ENCODE results near the gene OTUB2. TPM values are rescaled to one million over a fixed set of nuclear protein-coding genes. Genes with fewer than 3 reads are reported as not detected.
A peak's percentile ranks its signal among the peaks of the same experiment; 100 is the strongest.

OTUB2 gene
- polyA plus RNA-seq, 4 donors, result 2.6 to 5.0 (median 4.5) TPM

DNA sequence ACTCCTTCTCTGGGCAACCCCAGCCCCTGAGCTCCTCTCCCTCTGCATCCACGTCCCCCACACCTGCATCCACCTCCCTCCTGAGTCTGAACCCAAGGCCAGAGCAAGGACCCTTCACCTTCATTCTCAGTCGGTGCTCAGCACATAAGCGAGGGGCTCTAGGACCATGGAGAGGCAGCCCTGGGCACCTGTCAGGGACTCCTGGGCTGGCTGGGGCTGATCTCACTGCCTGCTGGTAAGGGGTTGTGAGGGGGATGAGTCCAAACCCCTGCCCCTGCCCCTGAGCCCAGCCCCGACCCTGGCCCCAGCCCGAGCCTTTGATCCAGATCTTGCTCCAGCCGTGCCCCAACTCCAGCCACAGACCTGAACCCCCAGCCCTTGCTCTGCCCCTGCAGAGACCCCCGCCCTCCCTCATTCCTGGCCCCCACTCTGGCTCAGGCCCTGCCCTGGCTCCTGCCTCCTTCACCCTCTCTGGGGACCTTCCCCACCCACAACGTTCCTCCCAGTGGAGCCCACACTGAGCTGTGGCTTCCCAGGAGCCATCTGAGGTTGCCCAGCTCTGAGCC is 29.9 kb upstream of the OTUB2 start:
- DNase-seq (ENCODE audit: low read depth in 4 of 4, low spot score in 3 of 4), result no peak

DNA sequence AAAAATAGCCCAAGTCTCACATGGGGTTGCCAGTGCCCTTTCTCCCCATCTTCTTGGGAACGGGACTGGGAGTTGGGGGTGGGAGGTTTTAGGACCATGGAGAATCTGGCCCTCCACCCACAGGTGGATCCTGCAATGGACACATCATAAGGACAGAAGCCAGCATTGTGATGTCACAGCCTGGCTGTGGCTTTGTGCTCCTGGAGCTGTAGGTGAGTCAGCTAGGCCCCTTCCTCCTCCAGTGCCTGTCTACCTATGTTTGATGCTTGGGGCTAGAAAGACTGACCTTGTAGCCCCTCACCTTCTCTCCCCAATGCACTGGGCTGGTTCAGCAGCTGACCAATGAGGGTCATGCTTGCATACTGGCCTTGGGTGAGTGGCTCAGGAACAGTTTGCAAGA is 29.1 kb upstream of the OTUB2 start, which contains the start of gene CCDC197:
Gene CCDC197 (plus strand): TSS at position 220 of the 400 bp plus-strand sequence. CDS start 831 bp downstream, outside the sequence.
- DNase-seq (ENCODE audit: low read depth in 4 of 4, low spot score in 3 of 4), result no peak

DNA sequence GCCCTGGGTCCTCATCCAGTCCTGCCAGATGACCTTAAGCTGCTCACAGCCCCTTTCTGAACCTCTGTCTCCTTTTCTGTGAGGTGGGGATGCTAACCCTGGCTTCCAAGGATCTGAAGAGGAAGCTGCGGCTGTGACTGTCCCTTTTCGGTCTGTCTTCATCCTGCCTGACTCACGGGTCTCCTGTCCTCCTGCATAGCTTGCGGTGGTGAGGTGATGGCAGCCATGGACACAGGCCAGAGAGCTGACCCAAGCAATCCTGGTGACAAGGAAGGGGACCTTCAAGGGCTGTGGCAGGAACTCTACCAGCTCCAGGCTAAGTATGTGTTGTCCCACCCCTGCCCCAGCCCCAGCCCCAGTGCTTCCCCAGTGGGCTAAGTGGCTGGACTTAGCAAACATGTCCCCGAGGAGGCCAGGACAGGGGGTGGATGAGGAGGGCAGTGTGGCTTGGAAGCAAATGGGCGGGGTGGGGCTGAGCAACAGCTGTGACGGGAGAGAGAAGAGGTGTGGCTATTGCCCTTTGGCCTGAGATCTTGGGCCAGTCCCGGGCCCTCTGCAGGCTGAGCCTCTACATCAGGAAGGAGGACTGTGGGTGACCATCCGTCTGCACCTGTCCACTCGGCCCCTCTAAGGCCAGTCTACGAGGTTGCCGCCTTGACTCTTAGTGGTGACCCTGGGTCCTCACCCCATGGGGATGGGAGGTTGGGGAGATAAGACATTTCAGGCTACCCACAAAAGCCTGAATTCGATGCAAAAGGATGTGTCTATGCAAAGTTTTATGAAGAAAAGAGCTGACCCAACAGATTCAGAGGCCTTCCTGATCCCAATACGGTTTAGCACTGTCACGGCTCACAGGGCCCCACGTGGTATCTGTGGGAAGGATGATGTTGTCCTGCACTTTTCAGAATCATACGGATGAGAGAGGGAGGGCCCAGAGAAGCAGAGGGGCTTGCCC is 27.9 kb upstream of the OTUB2 start:
- DNase-seq (ENCODE audit: low read depth in 4 of 4, low spot score in 3 of 4), result no peak

DNA sequence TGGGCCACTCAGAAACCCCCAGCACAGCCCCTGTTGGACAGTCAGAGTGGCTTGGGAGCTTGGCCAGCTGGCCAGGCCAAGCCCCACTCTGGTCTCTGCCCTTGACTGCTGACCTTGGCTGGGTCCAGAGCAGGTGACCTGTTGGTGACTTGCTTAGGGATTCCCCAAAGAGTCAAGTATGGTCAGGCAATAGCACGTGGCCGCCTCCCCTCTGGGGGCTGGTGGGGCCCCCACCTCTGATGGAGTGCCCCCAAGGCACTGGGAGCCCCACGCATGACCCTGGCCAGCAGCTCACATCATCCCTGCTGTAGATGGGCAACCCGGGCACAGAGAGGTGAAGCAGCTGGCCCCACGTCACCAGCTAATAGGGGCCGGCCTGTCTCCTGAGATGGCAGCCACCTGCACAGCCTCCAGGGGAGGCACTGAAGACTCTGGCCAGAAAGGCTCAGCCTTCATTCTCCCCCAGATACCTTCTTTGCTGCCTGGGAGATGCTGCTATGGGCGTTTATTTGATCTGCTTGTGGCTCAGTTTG is 27.2 kb upstream of the OTUB2 start:
- no peak for DNase-seq (ENCODE audit: low read depth in 4 of 4, low spot score in 3 of 4)

DNA sequence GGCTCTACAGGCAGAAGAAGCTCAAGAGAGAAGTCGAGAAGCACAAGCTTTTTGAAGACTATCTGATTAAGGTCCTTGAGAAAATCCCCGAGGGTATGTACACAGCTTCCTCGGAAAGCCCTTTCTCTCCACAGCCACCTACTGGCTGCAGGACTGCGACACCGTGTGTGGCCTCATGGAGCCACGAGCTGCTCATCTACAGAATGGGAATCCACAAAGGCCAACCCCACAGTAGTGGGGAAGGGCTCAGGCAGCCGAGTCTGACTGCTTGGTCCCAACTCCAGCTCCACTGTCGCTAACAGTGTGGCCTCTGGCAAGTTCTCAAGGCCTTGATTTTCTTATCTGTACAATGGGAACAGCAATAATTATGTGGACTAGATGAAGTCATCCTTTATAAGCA is 26.6 kb upstream of the OTUB2 start:
- DNase-seq (ENCODE audit: low read depth in 4 of 4, low spot score in 3 of 4), result no peak

DNA sequence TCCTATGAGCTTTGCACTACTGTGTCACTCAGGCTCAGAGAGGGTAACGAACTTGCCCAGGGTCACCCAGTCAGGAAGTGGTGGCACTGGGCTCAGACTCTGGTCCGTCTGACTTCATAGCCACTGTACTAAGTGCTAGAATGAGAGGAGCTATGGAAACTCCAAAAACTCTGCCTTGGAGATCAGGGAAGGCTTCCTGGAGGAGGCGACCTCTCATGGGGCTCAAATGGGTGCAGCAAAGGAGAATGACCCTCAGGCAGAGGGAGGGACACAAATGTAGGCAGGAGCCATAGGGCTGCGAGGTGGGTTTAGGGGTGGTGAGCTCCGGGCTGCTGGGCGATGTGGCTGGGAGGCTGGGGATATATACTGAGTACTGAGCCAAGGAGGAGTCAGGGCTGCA is 25.9 kb upstream of the OTUB2 start:
- no peak for DNase-seq (ENCODE audit: low read depth in 4 of 4, low spot score in 3 of 4)

DNA sequence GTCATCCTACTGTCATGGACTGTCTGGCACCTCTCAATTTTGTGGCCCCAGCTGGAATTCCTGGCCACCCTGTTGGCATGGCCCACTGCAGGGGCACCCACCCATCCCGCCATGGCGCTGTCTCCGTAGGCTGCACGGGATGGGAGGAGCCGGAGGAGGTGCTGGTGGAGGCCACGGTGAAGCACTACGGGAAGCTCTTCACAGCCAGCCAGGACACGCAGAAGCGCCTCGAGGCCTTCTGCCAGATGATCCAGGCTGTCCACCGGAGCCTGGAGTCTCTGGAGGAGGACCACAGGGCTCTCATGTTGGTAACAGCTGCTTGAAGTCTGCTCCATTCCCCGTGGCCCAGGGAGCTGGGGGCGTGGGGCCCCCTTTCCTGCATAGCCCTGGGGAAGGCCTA is 25.1 kb upstream of the OTUB2 start:
- DNase-seq (ENCODE audit: low read depth in 4 of 4, low spot score in 3 of 4), result no peak

DNA sequence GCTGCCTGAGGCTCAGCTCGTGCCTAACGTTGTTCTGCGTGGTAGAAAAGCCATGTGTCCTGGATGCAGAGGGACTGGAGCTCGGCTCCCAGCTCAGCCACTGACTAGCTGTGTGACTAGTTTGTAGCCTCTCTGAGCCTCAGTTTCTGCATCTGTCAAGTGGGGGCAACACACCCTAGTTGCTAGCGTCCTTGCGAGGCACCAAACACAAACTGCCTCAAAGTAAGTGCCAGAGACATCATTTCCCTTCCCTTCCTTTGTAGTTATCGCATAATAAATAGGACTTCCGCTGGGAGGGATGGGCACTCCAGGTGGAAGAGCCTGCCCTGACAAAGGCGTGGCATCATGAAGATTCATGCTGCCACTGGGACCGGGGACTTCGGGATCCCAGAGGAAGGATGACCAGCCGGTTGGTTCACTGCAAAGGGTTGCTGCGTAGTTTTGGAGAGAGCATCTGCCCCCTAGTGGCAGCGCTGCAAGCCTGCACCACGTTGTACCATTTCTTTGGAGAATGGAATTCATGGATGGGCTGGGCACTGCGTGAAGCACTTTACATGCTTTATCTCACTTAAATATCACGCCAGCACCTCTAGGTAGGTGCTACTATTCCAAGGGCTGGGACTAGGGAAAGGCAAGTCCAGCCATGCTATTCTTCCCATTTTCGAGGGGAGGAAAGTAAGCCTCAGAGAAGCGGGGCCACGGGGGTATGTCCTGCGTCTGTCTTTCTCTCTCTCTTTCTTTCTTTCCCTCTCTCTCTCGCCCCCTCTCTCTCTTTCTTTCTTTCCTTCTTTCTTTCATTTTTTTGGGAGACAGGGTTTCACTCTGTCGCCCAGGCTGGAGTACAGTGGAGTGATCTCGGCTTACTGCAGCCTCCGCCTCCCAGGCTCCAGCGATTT is 24.4 kb upstream of the OTUB2 start:
- peak in 1 of 4 donors; percentile 39 for DNase-seq (ENCODE audit: low read depth in 4 of 4, low spot score in 3 of 4)

DNA sequence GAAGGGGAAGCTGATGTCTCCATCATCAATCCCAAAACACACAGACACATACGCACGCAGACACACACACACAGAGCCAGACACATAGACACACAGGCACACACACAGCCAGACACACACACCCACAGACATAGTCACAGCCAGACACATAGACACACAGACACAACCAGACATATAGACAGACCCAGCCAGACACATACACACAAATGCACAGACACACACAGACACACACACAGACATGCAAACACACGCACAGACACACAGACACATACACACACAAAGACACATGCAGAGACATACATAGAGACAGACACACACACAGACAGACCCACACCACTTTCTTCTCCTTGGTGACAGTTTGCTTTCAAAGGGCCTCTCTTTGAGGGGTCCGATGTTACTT is 22.7 kb upstream of the OTUB2 start:
- no peak for DNase-seq (ENCODE audit: low read depth in 4 of 4, low spot score in 3 of 4)

DNA sequence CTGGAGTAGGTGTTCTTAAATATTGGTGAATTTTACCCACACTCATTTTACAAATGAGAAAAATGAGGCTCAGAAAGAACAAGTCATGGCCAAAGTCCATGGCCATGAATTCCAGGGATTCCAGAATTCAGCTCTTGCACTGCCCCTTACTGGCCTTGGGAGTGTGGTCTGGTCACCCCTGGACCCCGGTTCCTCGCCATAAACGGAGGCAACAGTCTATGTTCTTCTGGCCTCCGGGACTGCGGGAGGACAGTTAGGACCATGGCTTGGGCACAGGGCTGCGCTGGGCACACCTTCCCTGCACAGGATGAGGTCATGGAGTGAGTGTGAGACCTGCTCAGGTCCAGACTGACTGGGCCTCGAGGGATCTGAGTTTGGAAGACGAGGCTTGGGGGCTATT is 22.1 kb upstream of the OTUB2 start:
- DNase-seq (ENCODE audit: low read depth in 4 of 4, low spot score in 3 of 4), result no peak

DNA sequence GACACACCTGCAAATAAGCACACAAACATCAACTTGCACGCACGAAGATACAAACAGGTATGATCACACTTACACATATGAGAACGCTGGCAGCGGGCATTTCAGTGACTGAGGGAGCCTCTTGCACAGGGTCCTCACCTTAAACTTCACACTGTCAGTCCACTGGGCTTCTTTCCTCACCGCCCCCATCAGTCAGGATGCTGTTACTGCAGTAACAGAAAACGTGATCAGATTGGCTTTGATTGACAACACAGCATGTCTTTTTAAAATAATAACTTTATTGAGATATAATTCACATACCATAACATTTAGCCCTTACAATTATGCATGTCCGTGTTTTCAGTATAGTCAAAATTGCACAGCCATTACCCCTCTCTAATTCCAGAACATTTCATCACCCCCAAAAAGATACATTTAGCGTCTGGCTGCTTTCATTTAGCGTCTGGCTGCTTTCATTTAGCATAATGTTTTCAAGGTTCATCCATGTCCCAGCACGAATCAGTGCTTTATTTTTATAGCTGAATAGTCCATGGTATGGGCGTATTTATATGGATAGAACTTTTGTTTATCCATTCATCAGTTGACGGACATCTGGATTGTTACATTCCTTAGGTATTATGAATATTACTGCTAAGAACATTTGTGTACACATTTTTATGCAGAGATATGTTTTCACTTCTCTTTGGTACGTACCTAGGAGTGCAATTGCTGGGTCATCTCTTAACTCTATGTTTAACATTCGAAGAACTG is 20.6 kb upstream of the OTUB2 start:
- DNase-seq (ENCODE audit: low read depth in 4 of 4, low spot score in 3 of 4), result no peak

DNA sequence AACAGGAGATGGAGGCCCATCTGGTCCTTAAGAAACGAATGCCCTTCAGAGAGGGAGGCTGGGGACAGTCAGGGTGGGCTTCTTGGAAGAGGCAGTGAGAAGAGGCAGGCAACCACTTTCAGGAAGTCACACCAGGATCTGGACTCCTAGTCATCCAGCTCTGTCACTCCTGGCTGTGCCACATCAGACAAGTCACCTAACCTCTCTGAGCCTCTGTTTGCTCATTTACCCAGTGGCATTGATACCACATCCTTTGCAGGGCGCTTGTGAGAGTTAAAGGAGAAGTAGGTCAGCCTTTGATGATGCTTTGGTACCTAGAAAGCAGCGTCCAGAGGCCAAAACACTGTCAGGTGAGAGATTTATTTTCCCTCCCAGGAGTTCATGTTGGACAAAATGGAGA is 17.9 kb upstream of the OTUB2 start:
- DNase-seq (ENCODE audit: low read depth in 4 of 4, low spot score in 3 of 4), result no peak

DNA sequence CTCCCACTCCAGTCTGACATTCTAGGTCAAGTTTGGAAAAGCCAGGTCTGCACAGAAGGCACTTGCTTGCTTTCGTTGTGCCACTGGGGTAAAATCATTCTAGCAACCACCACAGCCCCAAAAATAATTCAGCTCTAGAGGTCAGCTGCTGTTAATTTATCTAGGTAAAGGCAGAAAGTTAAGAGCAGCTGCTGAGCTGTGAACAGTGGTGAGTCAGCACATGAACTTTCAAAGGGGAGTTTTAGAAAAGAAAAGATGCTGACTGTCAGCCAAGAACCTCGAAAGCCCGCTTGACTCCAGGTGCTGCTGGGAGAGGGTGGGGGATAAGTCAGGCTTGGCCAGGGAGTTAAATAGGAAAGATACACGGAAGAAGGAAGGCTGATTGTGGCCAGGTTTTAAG is 16.4 kb upstream of the OTUB2 start:
- DNase-seq (ENCODE audit: low read depth in 4 of 4, low spot score in 3 of 4), result no peak

DNA sequence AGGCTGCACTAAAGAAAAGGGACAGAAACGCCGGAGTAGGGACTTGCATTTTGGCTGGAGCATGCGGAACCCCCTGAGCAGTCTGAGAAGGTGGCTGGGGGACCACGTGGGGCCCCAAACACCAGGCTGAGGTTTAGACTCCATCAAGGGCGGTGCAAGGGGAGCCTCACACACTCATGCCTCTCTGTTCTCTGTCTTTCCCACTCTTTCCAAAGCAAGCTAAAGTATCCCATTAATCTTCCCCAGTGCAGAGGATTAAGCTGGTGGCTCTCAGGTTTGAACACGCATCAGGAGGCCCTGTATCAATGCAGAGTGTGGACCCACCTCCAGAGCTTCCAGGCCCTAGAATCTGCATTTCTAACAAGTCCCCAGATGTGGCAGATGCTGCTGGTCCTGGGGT is 15.5 kb upstream of the OTUB2 start:
- DNase-seq (ENCODE audit: low read depth in 4 of 4, low spot score in 3 of 4), result no peak

DNA sequence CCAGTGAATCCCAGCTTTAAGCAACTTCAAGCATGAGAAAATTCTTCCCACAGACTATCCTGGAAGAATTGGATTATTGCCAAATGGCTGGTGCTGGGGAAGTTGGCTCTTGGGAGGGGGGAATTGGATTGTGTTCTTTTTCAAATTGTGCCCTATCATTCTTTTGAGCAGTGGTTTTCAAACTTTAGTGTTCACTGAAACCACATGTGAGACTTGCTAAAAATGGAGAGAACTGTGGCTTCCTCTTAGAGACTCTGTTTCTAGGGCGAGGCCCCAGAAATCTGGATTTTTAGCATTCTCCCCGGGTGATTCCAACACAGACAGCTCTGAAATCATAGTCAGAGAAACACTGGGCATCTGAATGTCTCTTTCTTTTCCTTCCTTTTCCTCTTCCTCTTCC is 14.3 kb upstream of the OTUB2 start:
- DNase-seq (ENCODE audit: low read depth in 4 of 4, low spot score in 3 of 4), result no peak

DNA sequence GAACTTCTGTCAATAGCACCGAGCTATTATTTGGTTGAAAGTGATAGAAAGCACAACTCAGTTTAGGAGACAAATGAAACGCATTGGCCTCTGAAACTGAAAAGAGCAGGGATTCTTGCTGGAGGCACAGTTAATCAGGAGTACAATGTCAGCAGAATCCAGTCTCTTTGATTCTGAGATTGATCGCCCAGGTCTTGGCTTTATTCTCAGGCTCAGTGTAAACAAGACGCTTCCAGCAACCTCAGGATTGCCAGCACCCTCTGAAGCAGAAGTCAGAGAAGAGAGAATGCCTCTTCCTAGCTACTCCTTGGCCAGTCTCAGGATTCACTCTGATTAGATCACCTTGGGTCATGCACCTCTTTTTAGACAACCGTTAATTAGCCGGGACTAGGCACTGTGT is 11.8 kb upstream of the OTUB2 start:
- no peak for DNase-seq (ENCODE audit: low read depth in 4 of 4, low spot score in 3 of 4)

DNA sequence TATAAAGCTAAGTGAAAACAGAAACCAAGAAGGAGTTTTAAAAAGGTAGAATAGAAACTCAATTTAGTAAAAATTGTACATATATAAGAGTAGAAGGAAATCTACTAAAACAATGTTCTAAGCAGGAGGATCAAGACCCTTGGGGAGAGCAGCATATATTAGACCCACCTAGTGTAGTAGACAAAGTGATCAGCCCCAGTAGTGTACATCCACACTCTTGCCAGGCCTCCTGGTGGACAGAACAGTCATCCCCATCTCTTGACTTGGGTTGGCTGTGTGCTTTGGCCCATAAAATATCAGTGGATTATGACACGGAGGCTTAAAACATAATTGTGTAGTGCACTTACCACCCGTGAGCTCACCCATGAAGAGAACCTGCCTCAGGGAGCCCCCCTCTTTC is 10.9 kb upstream of the OTUB2 start:
- no peak for DNase-seq (ENCODE audit: low read depth in 4 of 4, low spot score in 3 of 4)

DNA sequence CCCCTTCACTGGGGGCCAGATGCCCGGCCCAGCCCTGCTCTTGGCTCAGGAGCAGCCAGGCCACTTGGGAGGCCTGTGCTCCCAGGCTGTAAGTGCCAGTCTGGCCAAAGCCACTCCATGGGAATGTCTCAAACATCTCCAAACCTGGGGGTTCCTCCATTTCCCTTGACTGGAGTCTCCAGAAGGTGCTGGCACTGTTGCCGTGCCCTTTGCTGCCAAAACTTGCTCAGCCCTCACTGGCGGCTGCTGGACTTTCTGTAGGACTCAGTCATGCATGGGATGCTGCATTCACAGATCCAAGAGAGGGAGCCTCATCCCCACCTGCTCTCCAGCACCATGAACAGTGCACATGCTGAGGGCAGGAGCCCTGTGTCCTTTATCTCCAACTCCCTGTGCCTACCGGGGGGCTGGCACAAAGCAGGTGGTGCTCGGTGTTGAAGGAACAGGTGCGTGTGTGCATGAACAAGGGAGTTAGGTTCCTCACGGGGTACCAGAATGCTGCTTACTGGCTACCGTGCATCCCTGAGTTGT is 9.6 kb upstream of the OTUB2 start:
- DNase-seq (ENCODE audit: low read depth in 4 of 4, low spot score in 3 of 4), result no peak

DNA sequence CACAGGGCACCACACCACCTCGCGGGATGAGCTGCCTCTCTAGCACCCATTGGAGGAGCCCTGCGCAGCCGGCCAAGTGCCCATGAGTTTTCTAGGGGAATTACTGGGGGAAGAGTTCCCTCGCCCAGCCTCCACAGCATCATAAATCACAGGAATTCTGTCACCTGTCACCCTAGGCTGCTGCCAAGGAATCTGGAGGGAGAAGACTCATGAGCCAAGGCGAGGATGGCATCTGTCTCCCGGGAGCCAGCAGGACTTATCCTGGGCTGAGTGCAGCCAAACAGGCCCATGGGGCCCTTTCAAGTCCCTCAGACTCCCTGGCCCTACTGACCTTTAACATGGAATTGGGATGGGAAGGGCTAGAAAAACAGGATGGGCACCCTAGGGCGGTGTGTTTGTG is 7.8 kb upstream of the OTUB2 start:
- DNase-seq (ENCODE audit: low read depth in 4 of 4, low spot score in 3 of 4), result no peak

DNA sequence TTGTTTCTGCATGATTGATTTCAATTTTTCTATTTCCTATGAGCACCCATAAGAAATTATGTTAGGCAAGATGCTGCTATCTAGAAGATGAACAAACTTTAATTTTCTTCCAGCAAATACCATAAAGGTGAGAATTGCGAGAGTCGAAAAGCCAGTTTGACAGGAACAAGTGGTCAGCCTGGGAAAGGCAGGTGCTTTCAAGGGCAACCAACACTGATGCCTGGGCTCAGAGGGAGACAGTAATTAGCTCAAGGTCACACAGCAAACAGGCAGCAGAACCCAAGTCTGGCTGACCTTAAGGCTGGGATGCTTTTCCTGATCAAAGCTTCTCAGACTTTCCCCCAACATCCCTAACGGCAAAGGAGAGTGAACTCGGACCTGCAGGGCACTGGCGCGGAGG is 6.8 kb upstream of the OTUB2 start:
- no peak for DNase-seq (ENCODE audit: low read depth in 4 of 4, low spot score in 3 of 4)
